Sigmoid colon (tissue), 3 donors: ENCODE results near the gene TMEM18.

ENCODE experiments used
- POLR2A ChIP-seq, 2 donors: fragments of 450-650 bp; IDR thresholded peaks; one replicate each; pipeline ENCODE4 v1.6.1; 2016; ENCODE audit warnings: antibody characterized with exemption in 2 of 2, mild to moderate bottlenecking in 2 of 2, moderate library complexity in 2 of 2
- TF ChIP-seq, protein P1 (sequence below), 4 experiments: fragments of 450-650 bp in 3 of 4; fragments of 200-600 bp in 1 of 4; IDR thresholded peaks; one replicate each; pipeline ENCODE4 v1.5.1; 2016 to 2019; ENCODE audit warnings: antibody characterized with exemption in 4 of 4, mild to moderate bottlenecking in 3 of 4, moderate library complexity in 2 of 4

DNA sequence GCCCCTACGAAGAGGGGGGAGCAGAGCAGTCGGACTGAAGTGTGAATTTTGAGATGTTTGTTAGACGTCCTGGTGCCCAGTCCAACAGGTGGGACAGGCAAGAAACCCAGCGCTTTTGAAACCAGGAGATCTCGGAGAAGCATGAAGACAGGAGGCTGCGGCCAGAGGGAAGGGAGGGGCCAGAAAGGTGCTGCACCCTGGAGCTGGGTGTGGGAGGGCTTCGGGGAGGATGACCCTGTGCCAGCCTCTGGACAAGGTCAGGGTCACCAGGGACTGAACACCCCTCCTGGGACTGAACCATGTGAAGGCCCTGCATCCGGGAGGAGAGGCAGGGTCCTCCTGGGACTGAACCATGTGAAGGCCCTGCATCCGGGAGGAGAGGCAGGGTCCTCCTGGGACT lies 6.1 kb downstream of the TMEM18 start:
- TF ChIP-seq, protein P1, sequence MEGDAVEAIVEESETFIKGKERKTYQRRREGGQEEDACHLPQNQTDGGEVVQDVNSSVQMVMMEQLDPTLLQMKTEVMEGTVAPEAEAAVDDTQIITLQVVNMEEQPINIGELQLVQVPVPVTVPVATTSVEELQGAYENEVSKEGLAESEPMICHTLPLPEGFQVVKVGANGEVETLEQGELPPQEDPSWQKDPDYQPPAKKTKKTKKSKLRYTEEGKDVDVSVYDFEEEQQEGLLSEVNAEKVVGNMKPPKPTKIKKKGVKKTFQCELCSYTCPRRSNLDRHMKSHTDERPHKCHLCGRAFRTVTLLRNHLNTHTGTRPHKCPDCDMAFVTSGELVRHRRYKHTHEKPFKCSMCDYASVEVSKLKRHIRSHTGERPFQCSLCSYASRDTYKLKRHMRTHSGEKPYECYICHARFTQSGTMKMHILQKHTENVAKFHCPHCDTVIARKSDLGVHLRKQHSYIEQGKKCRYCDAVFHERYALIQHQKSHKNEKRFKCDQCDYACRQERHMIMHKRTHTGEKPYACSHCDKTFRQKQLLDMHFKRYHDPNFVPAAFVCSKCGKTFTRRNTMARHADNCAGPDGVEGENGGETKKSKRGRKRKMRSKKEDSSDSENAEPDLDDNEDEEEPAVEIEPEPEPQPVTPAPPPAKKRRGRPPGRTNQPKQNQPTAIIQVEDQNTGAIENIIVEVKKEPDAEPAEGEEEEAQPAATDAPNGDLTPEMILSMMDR (IDR thresholded peaks at IDR 0.05): no peak
- TF ChIP-seq POLR2A (IDR thresholded peaks at IDR 0.05): no peak
